ENCODE results near the gene VKORC1.
A peak's percentile ranks its signal among the peaks of the same experiment; 100 is the strongest.
"Not testable (repeated sequence)": the region's sequence is repeated elsewhere in the genome, so short reads cannot be mapped to it uniquely, and the experiment has no call there.

The VKORC1 gene

DNA sequence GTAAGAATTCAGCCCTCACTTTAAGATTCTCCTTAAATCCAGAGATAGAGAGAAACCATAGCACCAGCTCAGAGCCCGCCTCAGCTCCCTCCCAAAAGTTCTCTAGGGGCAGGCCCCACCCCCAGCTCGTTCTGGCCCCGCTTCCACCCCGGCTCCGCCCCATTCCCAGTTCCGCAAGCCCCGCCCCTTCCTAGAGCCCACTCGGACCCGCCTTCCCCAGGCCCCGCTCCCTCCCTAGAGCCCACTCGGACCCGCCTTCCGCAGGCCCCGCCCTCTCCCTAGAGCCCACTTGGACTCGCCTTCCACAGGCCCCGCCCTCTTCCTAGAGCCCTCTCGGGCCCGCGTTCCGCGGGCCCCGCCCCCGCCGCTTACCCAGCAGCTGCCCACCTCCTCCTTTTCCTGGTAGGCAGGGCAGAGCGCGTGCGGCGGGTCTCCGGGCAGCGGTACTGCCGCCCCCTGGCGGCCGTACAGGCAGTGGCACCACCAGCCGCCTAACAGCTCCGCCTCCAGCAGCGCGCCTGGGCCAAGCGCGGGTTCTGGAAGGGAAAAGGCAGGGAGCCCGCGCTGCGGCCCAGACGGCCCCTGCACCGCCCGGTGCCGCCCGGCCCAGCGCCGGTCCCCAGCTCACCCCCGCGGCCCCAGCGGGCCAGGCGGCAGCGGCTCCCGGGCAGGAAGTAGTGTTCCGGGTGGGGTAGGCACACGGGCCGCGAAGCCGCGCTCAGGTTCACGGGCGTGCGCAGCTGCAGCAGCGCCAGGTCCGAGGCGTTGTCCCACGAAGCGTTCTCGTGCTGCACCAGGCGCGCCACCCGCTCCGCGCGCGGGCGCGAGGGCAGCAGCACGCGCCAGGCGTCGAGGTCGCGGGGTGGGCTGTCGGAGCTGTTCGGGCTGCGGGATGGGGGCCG is 47.8 kb upstream of the VKORC1 start:
- Histone ChIP-seq H3K27ac (ENCODE audit: low read depth, low read length) (peak overlapping the region; percentile 14; the same call in 1 of the 2 replicates), H3K4me2 (ENCODE audit: low read depth, low read length, poor library complexity, severe bottlenecking) (peak overlapping the region; percentile 59), H3K9me2 (replicated peaks; ENCODE audit: insufficient read depth, low read length) (no peaks in the 10 kb centered on the region), H2AFZ (ENCODE audit: low read depth, low read length, severe bottlenecking) (peak overlapping the region; percentile 83), H3K27me3 (ENCODE audit: low read length) (no peaks in the 10 kb centered on the region), H3F3A (ENCODE audit: insufficient read depth) (no peaks in the 10 kb centered on the region), H3K9ac (ENCODE audit: low read length) (peak overlapping the region; percentile 62), H3K36me3 (ENCODE audit: low read length) (no peaks in the 10 kb centered on the region), H3K9me3 (ENCODE audit: insufficient read depth, low read length) (no peaks in the 10 kb centered on the region), H3K79me2 (ENCODE audit: insufficient read depth, low read length) (no peaks in the 10 kb centered on the region), H3K4me3 (ENCODE audit: insufficient read depth, low read length, poor library complexity, severe bottlenecking) (peak overlapping the region; percentile 35), H4K20me1 (ENCODE audit: low read depth, low read length) (no peaks in the 10 kb centered on the region)
- TF ChIP-seq EZH2phosphoT487 (conservative IDR thresholded peaks at IDR 0.05; ENCODE audit: low read length): no peak
- TF ChIP-seq, protein P1, sequence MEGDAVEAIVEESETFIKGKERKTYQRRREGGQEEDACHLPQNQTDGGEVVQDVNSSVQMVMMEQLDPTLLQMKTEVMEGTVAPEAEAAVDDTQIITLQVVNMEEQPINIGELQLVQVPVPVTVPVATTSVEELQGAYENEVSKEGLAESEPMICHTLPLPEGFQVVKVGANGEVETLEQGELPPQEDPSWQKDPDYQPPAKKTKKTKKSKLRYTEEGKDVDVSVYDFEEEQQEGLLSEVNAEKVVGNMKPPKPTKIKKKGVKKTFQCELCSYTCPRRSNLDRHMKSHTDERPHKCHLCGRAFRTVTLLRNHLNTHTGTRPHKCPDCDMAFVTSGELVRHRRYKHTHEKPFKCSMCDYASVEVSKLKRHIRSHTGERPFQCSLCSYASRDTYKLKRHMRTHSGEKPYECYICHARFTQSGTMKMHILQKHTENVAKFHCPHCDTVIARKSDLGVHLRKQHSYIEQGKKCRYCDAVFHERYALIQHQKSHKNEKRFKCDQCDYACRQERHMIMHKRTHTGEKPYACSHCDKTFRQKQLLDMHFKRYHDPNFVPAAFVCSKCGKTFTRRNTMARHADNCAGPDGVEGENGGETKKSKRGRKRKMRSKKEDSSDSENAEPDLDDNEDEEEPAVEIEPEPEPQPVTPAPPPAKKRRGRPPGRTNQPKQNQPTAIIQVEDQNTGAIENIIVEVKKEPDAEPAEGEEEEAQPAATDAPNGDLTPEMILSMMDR (IDR thresholded peaks at IDR 0.05; ENCODE audit: insufficient read depth, low read length, poor library complexity, severe bottlenecking): peak; percentile 92

DNA sequence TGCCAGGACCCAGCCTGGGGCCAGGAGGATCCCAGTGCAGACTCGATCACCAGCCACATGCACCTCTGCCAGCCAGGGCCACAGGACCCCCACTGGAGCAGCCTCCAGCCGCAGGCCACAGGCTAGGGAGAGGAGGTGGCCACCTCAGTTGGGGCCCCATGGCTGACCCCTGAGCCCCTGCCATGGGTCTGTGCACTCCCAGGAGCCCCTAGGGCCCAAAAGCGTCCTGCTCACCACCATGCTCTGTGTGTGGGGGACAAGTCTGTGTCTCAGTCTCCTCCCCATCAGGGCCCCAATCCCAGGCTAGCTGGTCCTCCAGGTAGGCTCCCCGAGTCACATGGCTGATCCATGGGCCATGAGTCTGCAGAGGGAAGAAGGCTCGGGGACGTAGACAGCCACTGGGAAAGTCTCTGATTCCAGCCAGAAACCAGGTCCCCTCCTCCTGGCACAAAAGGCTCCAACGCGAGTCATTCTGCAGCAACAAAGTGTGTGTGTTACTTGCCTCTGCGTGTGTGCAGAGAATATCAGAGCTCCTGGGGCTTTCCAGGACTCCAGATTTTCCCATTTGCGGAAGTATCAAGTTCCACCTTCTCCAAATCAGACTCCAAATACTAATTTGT is 47.0 kb upstream of the VKORC1 start:
- Histone ChIP-seq H3K27me3 (ENCODE audit: low read length) (no peaks in the 10 kb centered on the region), H3K4me2 (ENCODE audit: low read depth, low read length, poor library complexity, severe bottlenecking) (peak overlapping the region; percentile 54), H3K36me3 (ENCODE audit: low read length) (no peaks in the 10 kb centered on the region), H4K20me1 (ENCODE audit: low read depth, low read length) (no peaks in the 10 kb centered on the region), H3K79me2 (ENCODE audit: insufficient read depth, low read length) (no peaks in the 10 kb centered on the region), H3K9ac (ENCODE audit: low read length) (peak overlapping the region; percentile 45), H2AFZ (ENCODE audit: low read depth, low read length, severe bottlenecking) (peak overlapping the region; percentile 83), H3K9me3 (ENCODE audit: insufficient read depth, low read length) (no peaks in the 10 kb centered on the region), H3K9me2 (replicated peaks; ENCODE audit: insufficient read depth, low read length) (no peaks in the 10 kb centered on the region), H3K4me3 (ENCODE audit: insufficient read depth, low read length, poor library complexity, severe bottlenecking) (no peak overlapping the region), H3K27ac (ENCODE audit: low read depth, low read length) (peak overlapping the region; percentile 14; the same call in 1 of the 2 replicates), H3F3A (ENCODE audit: insufficient read depth) (no peaks in the 10 kb centered on the region)
- TF ChIP-seq EZH2phosphoT487 (conservative IDR thresholded peaks at IDR 0.05; ENCODE audit: low read length): no peak
- TF ChIP-seq, protein P1 (IDR thresholded peaks at IDR 0.05; ENCODE audit: insufficient read depth, low read length, poor library complexity, severe bottlenecking): no peak

DNA sequence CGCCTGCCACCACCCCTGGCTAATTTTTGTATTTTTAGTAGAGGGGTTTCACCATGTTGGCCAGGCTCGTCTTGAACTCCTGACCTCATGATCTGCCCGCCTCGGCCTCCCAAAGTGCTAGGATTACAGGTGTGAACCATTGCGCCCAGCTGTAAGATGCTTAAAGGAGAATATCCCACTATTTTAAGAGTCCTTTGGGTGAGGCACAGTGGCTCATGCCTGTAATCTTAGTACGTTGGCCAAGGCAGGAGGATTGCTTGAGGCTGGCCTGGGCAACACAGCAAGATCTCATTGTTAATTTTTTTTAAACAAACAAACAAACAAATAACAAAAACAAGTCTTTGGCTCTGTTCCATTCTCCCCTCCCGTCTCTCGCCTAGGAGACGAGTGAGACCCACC is 46.5 kb upstream of the VKORC1 start:
- not testable (repeated sequence) for H3K9me2 ChIP-seq (replicated peaks; ENCODE audit: insufficient read depth, low read length); H3K4me2 ChIP-seq (ENCODE audit: low read depth, low read length, poor library complexity, severe bottlenecking); H3K9ac ChIP-seq (ENCODE audit: low read length); H3K27me3 ChIP-seq (ENCODE audit: low read length); H3K79me2 ChIP-seq (ENCODE audit: insufficient read depth, low read length); H3K27ac ChIP-seq (ENCODE audit: low read depth, low read length); H3K36me3 ChIP-seq (ENCODE audit: low read length); H2AFZ ChIP-seq (ENCODE audit: low read depth, low read length, severe bottlenecking); H3K9me3 ChIP-seq (ENCODE audit: insufficient read depth, low read length); H3F3A ChIP-seq (ENCODE audit: insufficient read depth); H3K4me3 ChIP-seq (ENCODE audit: insufficient read depth, low read length, poor library complexity, severe bottlenecking); H4K20me1 ChIP-seq (ENCODE audit: low read depth, low read length)

Measured in SU-DHL-6 (cell line).